HCT116 (cell line): ENCODE measurements around the gene MTG1.

Experiments
- CBX3 ChIP-seq: IDR thresholded peaks from 2 replicates; pipeline ENCODE4 v1.6.1; 2012; ENCODE audit warnings: low read depth
- EGR1 ChIP-seq: IDR thresholded peaks from 2 replicates; pipeline ENCODE4 v1.6.1; 2012; ENCODE audit warnings: low read depth
- EZH2phosphoT487 ChIP-seq: fragments of 200-600 bp; IDR thresholded peaks from 2 replicates; pipeline ENCODE4 v1.6.1; 2018; ENCODE audit warnings: antibody characterized with exemption, borderline replicate concordance
- JUND ChIP-seq: IDR thresholded peaks from 2 replicates; pipeline ENCODE4 v1.6.1; 2012
- POLR2A ChIP-seq: IDR thresholded peaks from 2 replicates; pipeline ENCODE4 v1.7.0; 2011; ENCODE audit warnings: borderline replicate concordance; ENCODE audit not compliant: insufficient read depth, insufficient read length; ENCODE audit errors: extremely low read depth
- POLR2AphosphoS5 ChIP-seq: IDR thresholded peaks from 2 replicates; pipeline ENCODE4 v1.6.1; 2011; ENCODE audit warnings: mild to moderate bottlenecking, low read depth, low read length, moderate library complexity
- REST ChIP-seq: IDR thresholded peaks from 2 replicates; pipeline ENCODE4 v1.6.1; 2012; ENCODE audit warnings: low read depth
- SIN3A ChIP-seq: IDR thresholded peaks from 2 replicates; pipeline ENCODE4 v1.6.1; 2012; ENCODE audit warnings: low read depth
- SP1 ChIP-seq: IDR thresholded peaks from 2 replicates; pipeline ENCODE4 v1.6.1; 2012; ENCODE audit warnings: low read depth
- ZBTB33 ChIP-seq: IDR thresholded peaks from 2 replicates; pipeline ENCODE4 v1.6.1; 2011; ENCODE audit warnings: mild to moderate bottlenecking, low read length, moderate library complexity; ENCODE audit not compliant: insufficient replicate concordance; ENCODE audit errors: extremely low read depth
- TF ChIP-seq, protein P1 (sequence below), 3 experiments: fragments of 200-600 bp in 1 of 3; sonication (generic) in 1 of 3; IDR thresholded peaks in 2 of 3; conservative IDR thresholded peaks in 1 of 3; 2 replicates each; pipeline ENCODE4 v1.5.1; 2012 to 2017; ENCODE audit warnings: low read depth in 2 of 3, low read length in 2 of 3, antibody characterized with exemption in 1 of 3, borderline replicate concordance in 1 of 3, control low read depth in 1 of 3, mild to moderate bottlenecking in 1 of 3, mixed read lengths in 1 of 3, mixed run types in 1 of 3, moderate library complexity in 1 of 3; ENCODE audit not compliant: insufficient read depth in 1 of 3
- TF ChIP-seq, protein P2 (sequence below): IDR thresholded peaks from 2 replicates; pipeline ENCODE4 v1.6.1; 2012
- TF ChIP-seq, protein P3 (sequence below): IDR thresholded peaks from 2 replicates; pipeline ENCODE4 v1.6.1; 2012

- no peak for TF ChIP-seq SP1
- TF ChIP-seq, protein P1, sequence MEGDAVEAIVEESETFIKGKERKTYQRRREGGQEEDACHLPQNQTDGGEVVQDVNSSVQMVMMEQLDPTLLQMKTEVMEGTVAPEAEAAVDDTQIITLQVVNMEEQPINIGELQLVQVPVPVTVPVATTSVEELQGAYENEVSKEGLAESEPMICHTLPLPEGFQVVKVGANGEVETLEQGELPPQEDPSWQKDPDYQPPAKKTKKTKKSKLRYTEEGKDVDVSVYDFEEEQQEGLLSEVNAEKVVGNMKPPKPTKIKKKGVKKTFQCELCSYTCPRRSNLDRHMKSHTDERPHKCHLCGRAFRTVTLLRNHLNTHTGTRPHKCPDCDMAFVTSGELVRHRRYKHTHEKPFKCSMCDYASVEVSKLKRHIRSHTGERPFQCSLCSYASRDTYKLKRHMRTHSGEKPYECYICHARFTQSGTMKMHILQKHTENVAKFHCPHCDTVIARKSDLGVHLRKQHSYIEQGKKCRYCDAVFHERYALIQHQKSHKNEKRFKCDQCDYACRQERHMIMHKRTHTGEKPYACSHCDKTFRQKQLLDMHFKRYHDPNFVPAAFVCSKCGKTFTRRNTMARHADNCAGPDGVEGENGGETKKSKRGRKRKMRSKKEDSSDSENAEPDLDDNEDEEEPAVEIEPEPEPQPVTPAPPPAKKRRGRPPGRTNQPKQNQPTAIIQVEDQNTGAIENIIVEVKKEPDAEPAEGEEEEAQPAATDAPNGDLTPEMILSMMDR (IDR thresholded peaks at IDR 0.05 in 2 of 3, conservative IDR thresholded peaks at IDR 0.05 in 1 of 3; ENCODE audit: borderline replicate concordance in 1 of 3, insufficient read depth in 1 of 3, low read depth in 2 of 3, low read length in 2 of 3) = no peak
- TF ChIP-seq CBX3 = no peak
- no peak for TF ChIP-seq POLR2A
- TF ChIP-seq REST = no peak
- no peak for TF ChIP-seq ZBTB33
- TF ChIP-seq, protein P2, sequence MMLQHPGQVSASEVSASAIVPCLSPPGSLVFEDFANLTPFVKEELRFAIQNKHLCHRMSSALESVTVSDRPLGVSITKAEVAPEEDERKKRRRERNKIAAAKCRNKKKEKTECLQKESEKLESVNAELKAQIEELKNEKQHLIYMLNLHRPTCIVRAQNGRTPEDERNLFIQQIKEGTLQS = no peak
- TF ChIP-seq SIN3A = no peak
- TF ChIP-seq EGR1 = no peak
- TF ChIP-seq, protein P3, sequence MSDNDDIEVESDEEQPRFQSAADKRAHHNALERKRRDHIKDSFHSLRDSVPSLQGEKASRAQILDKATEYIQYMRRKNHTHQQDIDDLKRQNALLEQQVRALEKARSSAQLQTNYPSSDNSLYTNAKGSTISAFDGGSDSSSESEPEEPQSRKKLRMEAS = no peak
- TF ChIP-seq POLR2AphosphoS5 = no peak
- TF ChIP-seq JUND = no peak
- TF ChIP-seq EZH2phosphoT487 = no peak
Observed at GRCh38 chr10:133461027-133461426, 67.1 kb downstream of the MTG1 start.
